Uterus (tissue), 2 donors: Measurements from ENCODE around the gene ST6GALNAC3.

Experiments
- CTCF ChIP-seq, 4 experiments: fragments of 200-600 bp in 2 of 4; fragments of 450-650 bp in 2 of 4; sonication (generic) in 2 of 4; IDR thresholded peaks; one replicate each; pipeline ENCODE4 v1.5.1; 2016 to 2019; ENCODE audit warnings: antibody characterized with exemption in 4 of 4, mild to moderate bottlenecking in 2 of 4, moderate library complexity in 1 of 4
- POLR2A ChIP-seq, 2 donors: fragments of 450-650 bp; IDR thresholded peaks; one replicate each; pipeline ENCODE4 v1.6.1; 2016; ENCODE audit warnings: antibody characterized with exemption in 2 of 2, mild to moderate bottlenecking in 1 of 2, moderate library complexity in 1 of 2

- TF ChIP-seq CTCF (IDR thresholded peaks at IDR 0.05) (no peak), POLR2A (IDR thresholded peaks at IDR 0.05) (no peak)
Observed at GRCh38 chr1:76480827-76481226, 406.3 kb downstream of the ST6GALNAC3 start.
